ENCODE data around the gene SOCS2.
"Not testable (repeated sequence)": the region's sequence is repeated elsewhere in the genome, so short reads cannot be mapped to it uniquely, and the experiment has no call there.

Gene SOCS2

GRCh38 chr12:93595351-93595750 lies 22.9 kb downstream of the SOCS2 start:
- no peak for DNase-seq

- no peak for DNase-seq
These were observed 25.1 kb downstream of the SOCS2 start for GRCh38 chr12:93597608-93598007.

- no peak for DNase-seq
These were observed 26.7 kb downstream of the SOCS2 start for GRCh38 chr12:93599192-93599591.

- no peak for DNase-seq
These were observed 29.1 kb downstream of the SOCS2 start for GRCh38 chr12:93601591-93601990.

GRCh38 chr12:93602897-93603668 lies 30.6 kb downstream of the SOCS2 start:
- DNase-seq = no peak

GRCh38 chr12:93603762-93604161 lies 31.3 kb downstream of the SOCS2 start:
- no peak for DNase-seq

- no peak for DNase-seq
These were observed 35.8 kb downstream of the SOCS2 start for GRCh38 chr12:93608313-93608712.

GRCh38 chr12:93609281-93610192 lies 37.1 kb downstream of the SOCS2 start:
- DNase-seq = no peak

GRCh38 chr12:93612776-93613175 lies 40.3 kb downstream of the SOCS2 start:
- DNase-seq = no peak

GRCh38 chr12:93614917-93615596 lies 42.6 kb downstream of the SOCS2 start:
- no peak for DNase-seq

- DNase-seq = no peak
These were observed 44.2 kb downstream of the SOCS2 start for GRCh38 chr12:93616584-93617101.

- no peak for DNase-seq
These were observed 46.5 kb downstream of the SOCS2 start for GRCh38 chr12:93618891-93619410.

GRCh38 chr12:93621986-93622385 lies 49.5 kb downstream of the SOCS2 start:
- DNase-seq = no peak

GRCh38 chr12:93622485-93622884 lies 50.0 kb downstream of the SOCS2 start:
- DNase-seq = no peak

- DNase-seq = no peak
These were observed 52.3 kb downstream of the SOCS2 start for GRCh38 chr12:93624595-93625294.

- not testable (repeated sequence) for DNase-seq
These were observed 52.8 kb downstream of the SOCS2 start for GRCh38 chr12:93625295-93625645.

- DNase-seq = no peak
These were observed 53.7 kb downstream of the SOCS2 start for GRCh38 chr12:93626160-93626559.

Data from activated gamma-delta T cell treated with Interleukin-2 at 50 U/mL for 16 hours (primary cell).